ENCODE data around the gene PKN3. TPM values are rescaled to one million over a fixed set of nuclear protein-coding genes. Genes with fewer than 3 reads are reported as not detected.
A peak's percentile ranks its signal among the peaks of the same experiment; 100 is the strongest.

PKN3 gene
- total RNA-seq, 2 experiments from 2014 or later, result 7.4 to 9.6 TPM

GRCh38 chr9:128723866-128724743 is 21.8 kb downstream of the PKN3 start, which contains the start of gene ZDHHC12:
Gene ZDHHC12, minus strand, starts transcription at chr9:128724127. Its CDS starts 34 bp downstream, at chr9:128724093.
- Mint-ChIP-seq H3K4me3 (peak within 1 kb of the TSS; percentile 91), H3K27me3 (no peaks in the 10 kb centered on the region), H3K4me1 (peaks cover 32% of the 10 kb centered on the region), H3K27ac (peak within 1 kb of the TSS; percentile 89), H3K36me3 (no peaks in the 10 kb centered on the region), H3K9me3 (no peaks in the 10 kb centered on the region)
- peak; percentile 99 for ATAC-seq (ENCODE audit: low read depth)
- peak; percentile 99 for DNase-seq
- POLR2A ChIA-PET, result interaction anchor here (0.5 to 2.5 kb wide), 22 partner anchors 9 to 448 kb away, joined by 3 to 14 read pairs (median 4); partner anchors contain the start of genes DYNC2I2, ENDOG, GOLGA2 and PKN3

- no peaks in the 10 kb centered on the region for H3K27me3 Mint-ChIP-seq
- no peaks in the 10 kb centered on the region for H3K36me3 Mint-ChIP-seq
- H3K4me1 Mint-ChIP-seq, result peaks cover 32% of the 10 kb centered on the region
- no peaks in the 10 kb centered on the region for H3K9me3 Mint-ChIP-seq
- peak overlapping the region; percentile 82 for H3K27ac Mint-ChIP-seq
- POLR2A ChIA-PET, result interaction anchor here (0.6 to 2.5 kb wide), 16 partner anchors 8 to 226 kb away, joined by 3 to 14 read pairs (median 5); partner anchors contain the start of genes ENDOG, SET, SPOUT1 and SPTAN1
- DNase-seq (no peak), ATAC-seq (ENCODE audit: low read depth) (peak; percentile 1)
- H3K4me3 Mint-ChIP-seq, result peak overlapping the region; percentile 91
Observed at GRCh38 chr9:128724744-128725211, 22.5 kb downstream of the PKN3 start.

DNA sequence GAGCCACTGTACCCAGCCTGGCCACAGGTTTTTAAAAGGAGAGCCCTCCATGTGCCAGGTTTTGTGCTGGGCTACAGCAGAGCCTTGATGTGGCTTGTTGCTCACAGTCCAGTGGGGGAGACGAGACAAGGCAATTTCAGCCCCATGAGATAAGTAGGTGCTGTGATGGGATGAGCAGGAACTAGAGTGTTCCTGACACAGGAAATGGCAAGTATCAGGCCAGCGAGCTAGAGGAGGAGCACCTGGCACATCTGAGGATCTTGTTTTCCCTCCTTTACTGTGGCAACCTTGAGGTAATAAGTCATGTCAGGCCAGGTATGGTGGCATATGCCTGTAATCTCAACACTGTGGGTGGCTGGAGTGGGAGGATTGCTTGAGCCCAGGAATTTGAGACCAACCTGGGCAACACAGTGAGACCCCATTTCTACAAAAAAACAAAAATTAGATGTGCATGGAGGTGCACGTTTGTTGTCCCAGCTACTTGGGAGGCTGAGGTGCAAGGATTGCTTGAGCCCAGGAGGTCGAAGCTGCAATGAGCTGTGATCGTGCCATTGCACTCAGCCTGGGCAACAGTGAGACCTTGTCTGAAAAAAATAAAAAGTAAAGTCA is 25.4 kb downstream of the PKN3 start:
- H3K27ac Mint-ChIP-seq, result no peak overlapping the region
- H3K4me3 Mint-ChIP-seq, result no peak overlapping the region
- no peak for ATAC-seq (ENCODE audit: low read depth)
- no peak for DNase-seq
- H3K9me3 Mint-ChIP-seq, result no peaks in the 10 kb centered on the region
- POLR2A ChIA-PET, result no interaction called here
- H3K4me1 Mint-ChIP-seq, result peaks cover 26% of the 10 kb centered on the region
- no peaks in the 10 kb centered on the region for H3K36me3 Mint-ChIP-seq
- no peaks in the 10 kb centered on the region for H3K27me3 Mint-ChIP-seq

DNA sequence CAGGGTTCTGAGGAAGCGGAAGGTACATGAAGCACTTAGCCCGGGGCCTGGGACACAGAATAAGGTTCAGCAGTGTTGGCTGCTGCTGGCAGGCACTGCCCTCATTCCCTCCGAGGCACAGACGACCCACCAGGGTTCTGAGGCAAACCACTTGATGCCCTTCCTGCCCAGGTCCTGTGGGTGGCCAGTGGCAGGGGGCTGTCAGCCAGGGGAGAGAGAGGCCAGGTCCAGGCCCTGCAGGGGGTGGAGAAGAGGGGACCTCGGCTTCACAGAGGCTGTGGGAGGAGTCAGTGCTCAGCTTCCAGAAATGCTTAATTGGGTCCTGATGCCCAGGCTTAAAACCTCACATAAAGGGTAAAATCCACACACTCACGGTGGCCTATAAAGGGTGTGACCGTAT is 26.0 kb downstream of the PKN3 start:
- Mint-ChIP-seq H3K36me3 (peaks cover 4% of the 10 kb centered on the region), H3K4me3 (no peak overlapping the region), H3K27ac (no peak overlapping the region), H3K9me3 (no peaks in the 10 kb centered on the region), H3K27me3 (no peaks in the 10 kb centered on the region), H3K4me1 (peaks cover 23% of the 10 kb centered on the region)
- ATAC-seq (ENCODE audit: low read depth), result no peak
- POLR2A ChIA-PET, result no interaction called here
- no peak for DNase-seq

DNA sequence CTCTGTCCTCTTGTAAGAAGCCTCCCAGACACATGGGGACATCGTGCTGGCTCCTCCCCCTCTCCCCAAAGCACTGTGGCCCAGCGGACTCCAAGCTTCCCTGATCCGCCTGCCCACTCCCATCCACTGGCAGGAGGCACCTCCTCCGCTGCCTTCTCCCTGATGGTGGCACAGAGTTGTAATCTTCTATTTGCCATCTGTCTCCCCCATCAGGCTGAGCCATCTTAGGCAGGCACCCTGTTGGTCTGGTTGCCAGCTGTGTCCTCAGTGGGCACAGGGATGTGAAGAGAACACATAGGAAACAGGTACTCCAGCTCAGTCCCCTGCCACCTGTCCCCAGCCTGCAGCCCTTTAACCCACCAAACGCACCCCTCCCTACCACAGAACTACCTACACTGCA is 27.0 kb downstream of the PKN3 start:
- POLR2A ChIA-PET, result no interaction called here
- Mint-ChIP-seq H3K9me3 (no peaks in the 10 kb centered on the region), H3K4me3 (no peak overlapping the region), H3K4me1 (peaks cover 22% of the 10 kb centered on the region), H3K27ac (no peak overlapping the region), H3K27me3 (no peaks in the 10 kb centered on the region), H3K36me3 (peaks cover 4% of the 10 kb centered on the region)
- DNase-seq, result no peak
- ATAC-seq (ENCODE audit: low read depth), result no peak

- DNase-seq, result no peak
- H3K9me3 Mint-ChIP-seq, result no peaks in the 10 kb centered on the region
- POLR2A ChIA-PET, result no interaction called here
Observed at GRCh38 chr9:128729766-128730517, 27.6 kb downstream of the PKN3 start.

DNA sequence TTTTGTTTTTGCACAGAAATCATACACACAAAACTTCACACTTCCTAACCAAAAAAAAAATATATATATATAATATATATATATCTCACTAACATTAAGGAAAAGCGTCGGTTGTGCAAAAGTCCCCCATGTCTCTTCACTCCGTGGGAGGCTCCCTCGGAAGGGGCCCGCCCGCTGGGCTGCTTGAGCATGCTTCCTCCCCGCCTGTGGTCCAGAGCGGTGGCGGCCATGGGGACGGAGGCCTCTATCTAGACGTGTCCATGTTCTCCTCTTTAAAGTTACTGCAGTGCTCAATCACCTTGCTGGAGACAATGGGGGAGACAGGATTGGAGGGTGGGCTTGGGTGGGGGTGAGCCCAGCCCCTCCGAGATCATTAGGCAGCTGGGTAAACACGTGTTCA is 28.8 kb downstream of the PKN3 start:
- POLR2A ChIA-PET, result no interaction called here
- DNase-seq, result no peak

More at GRCh38 chr9:128729766-128730517, 27.6 kb downstream of the PKN3 start:
- ATAC-seq (ENCODE audit: low read depth), result no peak
- no peaks in the 10 kb centered on the region for H3K27me3 Mint-ChIP-seq
- H3K4me3 Mint-ChIP-seq, result no peak overlapping the region
- peaks cover 6% of the 10 kb centered on the region for H3K36me3 Mint-ChIP-seq
- peaks cover 17% of the 10 kb centered on the region for H3K4me1 Mint-ChIP-seq
- no peak overlapping the region for H3K27ac Mint-ChIP-seq

GRCh38 chr9:128731691-128732090 is 29.4 kb downstream of the PKN3 start:
- peaks cover 8% of the 10 kb centered on the region for H3K36me3 Mint-ChIP-seq
- no peak for DNase-seq
- H3K27ac Mint-ChIP-seq, result no peak overlapping the region
- H3K4me1 Mint-ChIP-seq, result peaks cover 9% of the 10 kb centered on the region
- POLR2A ChIA-PET, result no interaction called here
- no peaks in the 10 kb centered on the region for H3K9me3 Mint-ChIP-seq
- H3K4me3 Mint-ChIP-seq, result no peak overlapping the region
- no peak for ATAC-seq (ENCODE audit: low read depth)
- no peaks in the 10 kb centered on the region for H3K27me3 Mint-ChIP-seq

More for the DNA sequence above, 28.8 kb downstream of the PKN3 start:
- no peak for ATAC-seq (ENCODE audit: low read depth)
- H3K27ac Mint-ChIP-seq, result no peak overlapping the region
- H3K36me3 Mint-ChIP-seq, result peaks cover 8% of the 10 kb centered on the region
- H3K27me3 Mint-ChIP-seq, result no peaks in the 10 kb centered on the region
- H3K9me3 Mint-ChIP-seq, result no peaks in the 10 kb centered on the region
- H3K4me1 Mint-ChIP-seq, result peaks cover 12% of the 10 kb centered on the region
- no peak overlapping the region for H3K4me3 Mint-ChIP-seq

- no peak for ATAC-seq (ENCODE audit: low read depth)
- Mint-ChIP-seq H3K4me3 (no peak overlapping the region), H3K36me3 (peaks cover 12% of the 10 kb centered on the region), H3K27ac (no peak overlapping the region), H3K9me3 (no peaks in the 10 kb centered on the region), H3K27me3 (no peaks in the 10 kb centered on the region), H3K4me1 (peaks cover 8% of the 10 kb centered on the region)
- POLR2A ChIA-PET, result interaction anchor here (1.0 kb wide), 1 partner anchor 8 kb away, joined by 4 read pairs; the partner anchor contains the start of gene ZDHHC12
- DNase-seq, result no peak
Observed at GRCh38 chr9:128732576-128732975, 30.3 kb downstream of the PKN3 start.

GRCh38 chr9:128733256-128733655 is 31.0 kb downstream of the PKN3 start:
- no peak for ATAC-seq (ENCODE audit: low read depth)
- H3K36me3 Mint-ChIP-seq, result peaks cover 12% of the 10 kb centered on the region
- H3K9me3 Mint-ChIP-seq, result no peaks in the 10 kb centered on the region
- POLR2A ChIA-PET, result interaction anchor here (1.0 kb wide), 1 partner anchor 9 kb away, joined by 4 read pairs; the partner anchor contains the start of gene ZDHHC12
- no peak overlapping the region for H3K27ac Mint-ChIP-seq
- DNase-seq, result no peak
- H3K4me1 Mint-ChIP-seq, result peaks cover 5% of the 10 kb centered on the region
- H3K4me3 Mint-ChIP-seq, result no peak overlapping the region
- no peaks in the 10 kb centered on the region for H3K27me3 Mint-ChIP-seq

- Mint-ChIP-seq H3K4me1 (peaks cover 5% of the 10 kb centered on the region), H3K36me3 (peaks cover 12% of the 10 kb centered on the region), H3K4me3 (no peak overlapping the region), H3K9me3 (no peaks in the 10 kb centered on the region), H3K27me3 (no peaks in the 10 kb centered on the region), H3K27ac (no peak overlapping the region)
- no peak for ATAC-seq (ENCODE audit: low read depth)
- POLR2A ChIA-PET, result no interaction called here
- DNase-seq, result no peak
Observed at GRCh38 chr9:128735373-128735772, 33.1 kb downstream of the PKN3 start.

DNA sequence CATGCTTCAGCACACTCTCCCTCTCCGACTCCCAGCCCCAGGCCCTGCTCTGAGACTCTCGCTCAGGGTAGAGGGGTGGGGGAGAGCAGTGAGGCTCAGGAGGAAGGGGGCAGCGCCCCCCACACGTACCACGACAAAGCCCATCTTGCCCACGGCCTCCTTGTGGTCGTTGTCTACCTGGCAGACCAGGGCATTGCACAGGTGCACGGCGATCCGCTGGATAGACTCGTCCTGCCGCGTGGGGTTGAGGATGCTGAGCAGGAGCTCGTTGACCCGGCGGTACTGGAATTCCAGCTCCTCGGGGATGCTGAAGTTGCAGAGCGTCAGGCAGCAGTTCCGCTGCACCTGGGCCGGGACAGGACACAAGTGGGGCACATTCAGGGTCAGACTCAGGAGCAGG is 40.1 kb downstream of the PKN3 start:
- no peaks in the 10 kb centered on the region for H3K27me3 Mint-ChIP-seq
- H3K4me3 Mint-ChIP-seq, result no peak overlapping the region
- DNase-seq (no peak), ATAC-seq (ENCODE audit: low read depth) (no peak)
- POLR2A ChIA-PET, result interaction anchor here (1.0 kb wide), 1 partner anchor 181 kb away, joined by 3 read pairs; no protein-coding TSS in a partner anchor
- no peaks in the 10 kb centered on the region for H3K9me3 Mint-ChIP-seq
- H3K27ac Mint-ChIP-seq, result no peak overlapping the region
- peaks cover under 1% of the 10 kb centered on the region for H3K36me3 Mint-ChIP-seq
- no peaks in the 10 kb centered on the region for H3K4me1 Mint-ChIP-seq

DNA sequence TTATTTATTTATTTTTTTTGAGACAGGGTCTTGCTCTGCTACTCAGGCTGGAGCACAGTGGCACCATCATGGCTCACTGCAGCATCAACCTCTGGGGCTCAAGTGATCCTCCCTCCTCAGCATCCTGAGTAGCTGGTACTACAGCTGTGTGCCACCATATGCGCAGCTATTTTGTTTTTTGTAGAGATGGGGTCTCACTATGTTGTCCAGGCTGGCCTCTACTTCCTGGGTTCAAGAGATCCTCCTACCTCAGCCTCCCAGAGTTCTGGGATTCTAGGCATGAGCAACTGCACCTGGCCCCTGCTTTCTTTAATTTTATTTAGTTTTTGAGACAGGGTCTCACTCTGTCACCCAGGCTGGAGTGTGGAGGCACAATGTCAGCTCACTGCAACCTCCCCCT is 41.1 kb downstream of the PKN3 start:
- Mint-ChIP-seq H3K9me3 (no peaks in the 10 kb centered on the region), H3K27me3 (no peaks in the 10 kb centered on the region), H3K27ac (no peak overlapping the region), H3K4me3 (no peak overlapping the region), H3K36me3 (no peaks in the 10 kb centered on the region), H3K4me1 (no peaks in the 10 kb centered on the region)
- ATAC-seq (ENCODE audit: low read depth), result no peak
- no peak for DNase-seq
- POLR2A ChIA-PET, result interaction anchor here (1.0 kb wide), 1 partner anchor 180 kb away, joined by 3 read pairs; no protein-coding TSS in a partner anchor
